ENCODE results near the gene SECTM1.

Gene SECTM1

GRCh38 chr17:82314012-82314726 lies 19.4 kb downstream of the SECTM1 start:
- no peak for DNase-seq

- no peak for DNase-seq
Observed at GRCh38 chr17:82313195-82314011, 20.2 kb downstream of the SECTM1 start.

- DNase-seq = no peak
Observed at GRCh38 chr17:82311971-82312370, 21.6 kb downstream of the SECTM1 start.

- DNase-seq = no peak
Observed at GRCh38 chr17:82310877-82311276, 22.7 kb downstream of the SECTM1 start.

GRCh38 chr17:82309656-82310570 lies 23.7 kb downstream of the SECTM1 start:
- no peak for DNase-seq

GRCh38 chr17:82305727-82306300 lies 27.8 kb downstream of the SECTM1 start:
- DNase-seq = no peak

GRCh38 chr17:82304826-82305726 lies 28.5 kb downstream of the SECTM1 start:
- no peak for DNase-seq

GRCh38 chr17:82303944-82304808 lies 29.4 kb downstream of the SECTM1 start:
- DNase-seq = no peak

GRCh38 chr17:82302991-82303943 lies 30.3 kb downstream of the SECTM1 start:
- no peak for DNase-seq

GRCh38 chr17:82302568-82302963 lies 31.0 kb downstream of the SECTM1 start:
- DNase-seq = no peak

GRCh38 chr17:82301916-82302567 lies 31.5 kb downstream of the SECTM1 start:
- no peak for DNase-seq

GRCh38 chr17:82301300-82301915 lies 32.2 kb downstream of the SECTM1 start:
- DNase-seq = no peak

- no peak for DNase-seq
Observed at GRCh38 chr17:82300707-82301270, 32.8 kb downstream of the SECTM1 start.

- DNase-seq = no peak
Observed at GRCh38 chr17:82300228-82300627, 33.3 kb downstream of the SECTM1 start.

- no peak for DNase-seq
Observed at GRCh38 chr17:82299452-82299851, 34.1 kb downstream of the SECTM1 start.

- no peak for DNase-seq
Observed at GRCh38 chr17:82298538-82299421, 34.8 kb downstream of the SECTM1 start.

Measured in NCI-H2029 (cell line).